Stimulated activated CD4-positive, alpha-beta T cell treated with anti-CD3 and anti-CD28 coated beads, Interleukin-2, amount 100 ng/mL, for 4 hours (primary cell): ENCODE data around the gene MGAT5B.

Experiments
- DNase-seq: peaks from one replicate; pipeline ENCODE4 v3.0.0-alpha.2; 2020; ENCODE audit warnings: low read depth

The MGAT5B gene

DNA sequence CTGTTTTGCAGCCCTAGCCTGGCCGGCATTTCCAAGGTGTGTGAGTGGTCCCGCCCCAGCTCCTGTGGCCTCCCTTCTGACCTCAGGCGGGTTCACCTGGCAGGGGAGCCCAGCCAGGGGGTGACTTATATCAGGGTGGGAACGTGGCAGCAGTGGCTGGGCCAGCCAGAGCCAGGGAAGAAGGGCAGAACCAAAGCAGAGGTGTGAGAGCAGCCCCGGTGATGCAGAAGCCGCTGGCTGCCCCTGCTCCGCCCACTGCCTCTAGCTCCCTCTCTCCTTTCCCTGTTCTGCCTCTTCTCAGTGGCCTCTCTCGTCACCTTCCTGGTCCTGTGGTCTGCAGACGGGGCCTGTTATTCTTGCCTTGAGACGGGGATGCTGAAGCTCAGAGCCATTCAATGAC is 12.1 kb downstream of the MGAT5B start:
- no peak for DNase-seq

GRCh38 chr17:76880971-76881370 is 12.8 kb downstream of the MGAT5B start:
- no peak for DNase-seq

- DNase-seq, result no peak
These were observed 13.2 kb downstream of the MGAT5B start for GRCh38 chr17:76881408-76881807.

GRCh38 chr17:76881966-76882365 is 13.8 kb downstream of the MGAT5B start:
- no peak for DNase-seq

GRCh38 chr17:76883744-76884525 is 15.7 kb downstream of the MGAT5B start:
- DNase-seq, result no peak

DNA sequence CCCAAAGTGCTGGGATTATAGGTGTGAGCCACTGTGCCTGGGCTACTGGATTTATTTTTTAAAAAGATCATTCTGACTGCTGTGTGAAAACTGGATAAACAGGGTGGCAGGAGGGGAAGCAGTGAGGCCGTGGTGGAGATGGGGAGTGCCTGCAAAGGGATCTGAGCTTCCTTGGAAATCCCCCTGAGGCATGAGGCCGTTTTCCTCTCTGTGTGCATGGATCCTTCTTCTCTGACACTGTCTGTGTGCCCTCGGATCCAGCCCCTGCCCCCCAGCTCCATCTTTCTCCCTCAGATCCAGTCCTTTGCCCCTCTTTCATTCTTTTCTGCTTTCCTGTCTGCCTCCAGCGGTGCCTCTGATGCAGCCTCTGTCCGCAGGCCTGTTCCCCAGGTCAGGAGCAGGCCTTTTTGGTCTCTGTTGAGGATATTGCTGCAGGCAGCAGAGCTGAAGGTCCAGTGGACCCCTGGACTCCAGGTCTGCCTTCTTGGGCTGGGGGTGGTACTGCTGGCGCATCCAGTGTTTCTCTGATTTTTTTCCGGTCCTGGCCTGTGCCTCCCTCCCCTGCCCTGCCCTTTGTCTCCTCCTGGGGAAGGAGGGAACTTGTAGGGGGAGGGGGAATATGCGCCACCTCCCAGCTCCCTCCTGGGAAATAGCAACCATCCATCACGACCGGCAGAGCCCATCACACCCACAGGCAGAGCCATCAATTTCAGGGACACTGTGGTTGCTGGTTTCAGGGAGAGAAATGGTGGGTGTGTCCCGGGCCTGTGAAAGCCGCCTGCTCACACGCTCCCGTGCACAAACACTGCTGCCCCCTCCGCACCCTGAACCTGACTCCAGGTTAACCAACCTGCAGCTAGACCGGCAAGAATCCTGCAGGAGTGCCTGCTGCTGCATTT is 17.0 kb downstream of the MGAT5B start:
- no peak for DNase-seq

DNA sequence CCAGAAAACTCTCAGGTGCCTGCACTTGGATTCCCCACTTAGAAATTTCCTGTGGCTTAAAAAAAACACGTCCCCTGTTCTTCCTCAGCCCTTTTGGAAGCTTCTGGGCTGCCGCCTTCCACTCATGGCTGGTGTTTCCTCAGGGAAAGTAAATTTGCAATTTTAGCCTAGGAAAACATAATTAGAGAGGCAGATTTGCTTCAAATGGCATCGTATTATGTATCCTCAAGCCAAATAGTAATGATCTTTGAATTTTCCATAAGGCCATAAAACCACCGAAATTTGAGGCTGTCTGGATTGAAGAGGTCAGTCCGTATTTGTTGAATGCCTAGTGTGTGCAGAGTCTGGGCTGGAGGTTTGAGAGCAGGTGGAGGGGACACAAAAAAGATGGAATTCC is 17.7 kb downstream of the MGAT5B start:
- DNase-seq, result no peak

DNA sequence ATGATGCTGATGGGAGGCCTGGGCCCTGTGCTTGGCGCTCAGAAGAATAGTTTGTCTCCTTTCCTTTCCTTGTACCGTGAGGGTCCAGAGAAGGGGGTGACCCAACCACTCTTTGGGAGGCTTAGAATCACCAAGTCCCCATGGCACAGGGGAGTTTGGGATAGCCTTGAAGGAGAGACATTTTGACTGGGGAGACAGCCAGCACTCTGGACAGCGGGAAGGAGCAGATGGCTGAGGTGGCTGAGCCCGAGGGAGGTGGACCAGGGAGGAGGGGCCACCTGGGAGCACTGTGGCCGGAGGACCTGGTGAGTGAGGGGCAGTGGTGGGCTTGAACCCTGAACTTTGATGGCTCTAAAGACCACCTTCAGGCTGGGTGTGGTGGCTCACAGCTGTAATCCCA is 18.2 kb downstream of the MGAT5B start:
- DNase-seq, result no peak

GRCh38 chr17:76887802-76888201 is 19.6 kb downstream of the MGAT5B start:
- DNase-seq, result no peak

- DNase-seq, result no peak
These were observed 20.5 kb downstream of the MGAT5B start for GRCh38 chr17:76888661-76889060.

- DNase-seq, result no peak
These were observed 21.1 kb downstream of the MGAT5B start for GRCh38 chr17:76889323-76889722.

GRCh38 chr17:76892329-76892728 is 24.1 kb downstream of the MGAT5B start:
- no peak for DNase-seq

DNA sequence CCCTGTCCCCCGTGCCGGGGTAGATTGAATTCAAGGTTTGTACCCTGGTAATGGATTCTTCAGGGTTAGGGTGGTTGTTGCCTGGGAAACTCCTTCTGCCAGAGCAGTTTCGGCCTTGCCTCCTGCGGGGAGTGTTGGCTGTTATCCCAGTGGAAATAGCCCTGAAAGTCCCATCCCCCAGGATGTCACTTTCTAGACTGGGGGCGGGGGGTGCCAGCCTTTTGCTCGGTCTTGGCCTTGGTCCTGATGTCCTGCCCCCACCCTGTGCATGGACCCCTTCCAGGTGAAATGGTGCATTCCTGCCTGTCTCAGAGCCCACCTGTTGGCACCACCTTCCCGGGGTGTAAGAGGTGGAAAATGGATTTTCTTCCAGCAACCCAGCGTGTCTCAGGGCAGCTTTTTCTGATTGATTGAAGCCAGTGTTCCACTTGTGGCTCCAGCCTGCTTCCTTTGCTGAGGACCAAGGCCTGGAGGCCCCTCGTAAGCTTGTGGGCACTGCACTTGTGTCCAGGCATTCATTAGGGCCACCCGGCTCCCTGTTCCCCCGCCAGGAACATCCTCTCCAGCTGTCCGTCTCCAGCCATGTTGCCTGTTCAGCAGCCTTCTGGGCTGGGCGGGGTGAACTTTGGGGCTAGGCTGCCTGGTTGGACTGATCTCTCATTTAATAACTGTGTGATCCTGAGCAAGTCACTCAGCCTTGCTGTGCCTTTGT is 25.6 kb downstream of the MGAT5B start:
- no peak for DNase-seq

DNA sequence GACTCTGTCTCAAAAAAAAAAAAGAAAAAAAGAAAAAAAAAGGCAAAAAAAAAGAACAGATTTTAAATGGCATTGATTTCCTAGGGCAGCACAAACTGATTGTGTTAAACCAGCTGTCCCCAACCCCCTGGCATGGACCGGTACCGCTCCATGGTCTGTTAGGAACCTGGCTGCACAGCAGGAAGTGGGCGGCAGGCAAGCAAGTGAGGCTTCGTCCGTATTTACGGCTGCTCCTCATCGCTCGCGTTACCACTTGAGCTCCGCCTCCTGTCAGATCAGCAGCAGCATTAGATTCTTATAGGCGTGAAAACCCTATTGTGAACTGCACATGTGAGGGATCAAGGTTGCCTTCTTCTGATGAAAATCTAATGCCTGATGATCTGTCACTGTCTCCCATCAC is 26.6 kb downstream of the MGAT5B start:
- DNase-seq, result no peak

DNA sequence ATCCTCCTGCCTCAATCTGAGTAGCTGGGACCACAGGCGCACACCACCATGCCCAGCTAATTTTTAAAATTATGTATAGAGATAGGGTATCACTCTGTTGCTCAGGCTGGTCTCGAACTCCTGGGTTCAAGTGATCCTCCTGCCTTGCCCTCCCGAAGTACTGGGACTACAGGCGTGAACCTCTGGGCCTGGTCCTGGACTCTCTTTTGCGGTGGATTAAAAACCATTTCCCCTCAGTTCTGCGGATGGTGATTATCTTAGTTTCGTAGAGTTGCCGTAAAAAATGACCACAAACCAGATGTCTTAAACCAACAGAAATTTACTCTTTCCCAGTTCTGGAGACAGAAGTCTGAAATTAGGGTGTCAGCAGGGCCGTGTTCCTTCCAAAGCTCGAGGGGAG is 28.8 kb downstream of the MGAT5B start:
- DNase-seq, result no peak

DNA sequence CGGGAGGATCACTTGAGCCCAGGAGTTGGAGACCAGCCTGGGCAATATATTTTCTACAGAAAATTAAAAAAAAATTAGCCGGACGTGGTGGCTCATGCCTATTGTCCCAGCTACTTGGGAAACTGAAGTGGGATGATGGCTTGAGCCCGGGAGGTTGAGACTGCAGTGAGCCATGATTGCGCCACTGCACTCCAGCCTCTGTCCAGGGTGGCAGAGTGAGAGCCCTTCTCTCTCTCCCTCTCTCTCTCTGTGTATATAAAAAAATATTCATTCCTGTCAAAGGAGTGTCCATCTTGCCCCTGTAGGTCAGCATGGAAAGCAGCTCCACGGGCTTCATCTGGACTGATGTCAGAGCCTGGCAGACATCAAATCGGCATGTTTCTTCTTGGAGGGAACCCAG is 31.2 kb downstream of the MGAT5B start:
- DNase-seq, result no peak

GRCh38 chr17:76900723-76901122 is 32.5 kb downstream of the MGAT5B start:
- no peak for DNase-seq

GRCh38 chr17:76901542-76902197 is 33.5 kb downstream of the MGAT5B start:
- DNase-seq, result no peak

DNA sequence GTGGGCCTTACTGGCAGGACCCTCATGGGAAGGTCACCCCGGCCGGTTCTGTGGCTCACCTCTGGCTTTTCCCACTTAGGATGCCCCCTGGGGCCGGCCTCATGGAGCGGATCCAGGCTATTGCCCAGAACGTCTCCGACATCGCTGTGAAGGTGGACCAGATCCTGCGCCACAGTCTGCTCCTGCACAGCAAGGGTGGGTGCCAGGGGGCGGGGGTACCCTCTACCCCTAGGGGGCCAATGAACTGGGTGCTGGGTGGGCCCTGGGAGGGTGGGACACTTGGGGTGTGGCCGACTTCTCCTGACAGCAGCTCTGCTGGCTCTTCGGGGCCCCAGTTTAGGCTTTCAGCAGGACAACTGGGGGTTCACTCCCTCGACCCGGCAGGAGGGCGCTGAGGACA is 34.3 kb downstream of the MGAT5B start:
- no peak for DNase-seq

GRCh38 chr17:76903631-76904030 is 35.4 kb downstream of the MGAT5B start:
- no peak for DNase-seq

DNA sequence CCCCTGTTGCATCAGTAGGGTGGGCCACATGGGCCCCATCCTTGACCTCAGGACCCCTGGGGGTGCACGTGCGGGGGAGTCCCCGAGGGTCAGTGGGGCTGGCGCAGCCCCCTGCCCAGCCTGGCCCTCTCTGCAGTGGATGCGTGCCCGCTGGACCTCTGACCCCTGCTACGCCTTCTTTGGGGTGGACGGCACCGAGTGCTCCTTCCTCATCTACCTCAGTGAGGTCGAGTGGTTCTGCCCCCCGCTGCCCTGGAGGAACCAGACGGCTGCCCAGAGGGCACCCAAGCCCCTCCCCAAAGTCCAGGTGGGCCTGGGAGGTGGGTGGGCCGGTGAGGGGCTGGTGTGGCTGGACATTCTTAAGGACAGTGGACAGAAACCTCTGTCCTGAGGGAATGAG is 35.9 kb downstream of the MGAT5B start:
- DNase-seq, result no peak

DNA sequence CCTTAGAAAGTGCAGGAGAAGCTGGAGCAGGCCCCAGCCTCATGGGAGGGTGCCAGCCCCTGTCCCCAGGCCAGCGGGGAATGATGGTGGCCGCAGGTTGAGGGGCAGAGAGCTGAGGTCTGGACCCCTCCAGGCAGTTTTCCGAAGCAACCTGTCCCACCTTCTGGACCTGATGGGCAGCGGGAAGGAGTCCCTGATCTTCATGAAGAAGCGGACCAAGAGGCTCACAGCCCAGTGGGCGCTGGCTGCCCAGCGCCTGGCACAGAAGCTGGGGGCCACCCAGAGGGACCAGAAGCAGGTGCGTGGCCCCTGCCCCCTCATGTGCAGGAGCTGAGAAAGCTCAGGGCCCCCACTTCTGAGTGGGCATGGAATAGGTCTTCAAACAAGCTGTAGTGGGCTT is 36.8 kb downstream of the MGAT5B start:
- no peak for DNase-seq
